Hematopoietic multipotent progenitor cell (in vitro differentiated cells): ENCODE measurements around the gene PREX1. TPM values are rescaled to one million over a fixed set of nuclear protein-coding genes. Genes with fewer than 3 reads are reported as not detected.

Source experiments
- DNase-seq, 3 donors: peaks; one replicate each; pipeline ENCODE4 v3.0.0-alpha.2; 2011 to 2015; ENCODE audit warnings: low read depth in 2 of 3, low spot score in 2 of 3
- total RNA-seq: library from RNA; depleted of rRNA; stranded (reverse); fragments of >200 nt; gene quantifications from one replicate; pipeline ENCODE4 v1.2.3, GENCODE V29; 2012

The PREX1 gene
- total RNA-seq, 1 donor = 92.6 TPM

DNA sequence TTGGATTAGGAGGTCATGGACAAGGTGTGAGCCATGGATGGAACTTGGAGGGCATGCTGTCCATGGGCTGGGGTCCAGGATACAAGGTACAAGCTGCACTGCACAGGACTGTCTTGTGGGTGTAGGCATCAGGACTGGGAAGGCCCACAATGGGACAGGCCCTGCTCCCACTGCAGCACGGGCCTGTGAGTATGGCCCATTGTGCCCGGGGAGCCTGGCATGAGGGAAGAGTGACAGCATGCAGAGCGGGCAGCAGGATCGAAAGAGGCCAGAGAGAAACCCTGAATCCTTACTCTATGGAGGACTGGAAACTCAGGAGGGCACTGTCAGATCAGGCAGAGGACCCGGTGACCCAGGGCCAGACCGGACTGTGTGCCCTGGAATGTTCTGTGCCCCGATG, 211.3 kb downstream of the PREX1 start:
- DNase-seq = no peak

GRCh38 chr20:48615871-48616270, 211.9 kb downstream of the PREX1 start:
- DNase-seq = no peak

DNA sequence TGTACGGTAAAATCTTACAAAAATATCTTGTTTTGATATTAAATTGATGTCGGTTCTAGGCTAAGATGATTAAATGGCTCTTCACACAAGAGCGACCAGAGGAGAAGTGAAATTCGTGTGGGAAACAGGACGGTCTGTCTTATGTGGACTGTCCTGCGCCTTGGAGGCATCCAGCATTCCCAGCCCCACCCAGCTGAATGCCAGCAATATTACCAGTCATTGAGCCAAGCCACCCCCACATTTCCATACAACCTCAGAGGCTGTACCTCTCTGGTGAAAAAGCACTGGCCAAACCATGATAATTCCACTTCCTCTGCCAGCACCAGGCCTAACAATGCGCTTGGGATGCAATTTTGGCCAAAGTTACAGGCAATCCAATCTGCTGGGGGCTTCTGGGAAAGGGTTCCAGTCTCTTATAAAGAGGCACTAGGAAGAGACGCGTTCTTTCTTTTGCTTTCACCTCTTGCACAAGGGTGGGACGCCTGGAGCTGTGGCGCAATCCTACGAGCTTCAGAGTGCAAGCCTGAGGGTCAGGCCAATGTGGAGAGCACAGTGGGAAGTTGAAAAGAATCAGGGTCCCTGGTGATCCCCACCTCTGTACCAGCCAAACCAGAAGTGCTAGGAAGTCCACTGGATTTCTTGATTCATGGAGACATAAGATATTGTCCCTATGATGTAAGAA, 213.1 kb downstream of the PREX1 start:
- DNase-seq = no peak

GRCh38 chr20:48613926-48614325, 213.9 kb downstream of the PREX1 start:
- no peak for DNase-seq

GRCh38 chr20:48612335-48612734, 215.5 kb downstream of the PREX1 start:
- no peak for DNase-seq

DNA sequence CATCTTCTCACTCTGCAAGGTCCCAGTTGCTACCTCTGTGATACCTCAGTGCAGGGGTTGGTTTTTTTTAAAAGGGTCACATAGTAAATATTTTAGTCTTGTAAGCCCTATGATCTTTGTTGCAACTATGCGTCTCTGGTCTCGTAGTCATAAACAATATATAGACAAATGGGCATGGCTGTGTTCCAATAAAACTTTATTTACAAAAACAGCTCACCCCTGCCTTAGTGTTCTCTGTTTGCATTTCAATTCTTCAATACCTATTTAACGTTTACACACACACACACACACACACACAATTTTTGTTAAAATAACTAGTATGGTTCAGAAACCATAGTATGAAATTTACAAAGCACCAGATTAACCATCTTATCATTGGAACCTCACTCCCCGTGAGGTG, 216.8 kb downstream of the PREX1 start:
- no peak for DNase-seq

- DNase-seq = no peak
Observed at GRCh38 chr20:48609491-48609978, 218.3 kb downstream of the PREX1 start.

- no peak for DNase-seq
Observed at GRCh38 chr20:48608756-48609155, 219.0 kb downstream of the PREX1 start.

DNA sequence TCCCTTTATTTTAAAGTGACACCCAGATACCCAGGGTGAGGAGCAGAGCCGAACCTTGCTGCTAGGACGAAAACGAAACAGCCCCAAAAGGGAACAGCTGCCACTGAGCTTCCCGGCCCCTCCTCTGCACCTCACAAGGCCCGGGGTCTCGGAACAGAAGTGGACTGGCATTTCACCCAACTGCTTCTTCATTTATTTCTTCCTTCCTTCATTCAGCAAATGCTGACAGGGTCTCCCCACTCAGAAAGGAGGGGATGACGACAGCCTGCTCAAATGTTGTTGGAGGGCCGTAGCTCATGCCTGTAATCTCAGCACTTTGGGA, 220.3 kb downstream of the PREX1 start:
- no peak for DNase-seq

DNA sequence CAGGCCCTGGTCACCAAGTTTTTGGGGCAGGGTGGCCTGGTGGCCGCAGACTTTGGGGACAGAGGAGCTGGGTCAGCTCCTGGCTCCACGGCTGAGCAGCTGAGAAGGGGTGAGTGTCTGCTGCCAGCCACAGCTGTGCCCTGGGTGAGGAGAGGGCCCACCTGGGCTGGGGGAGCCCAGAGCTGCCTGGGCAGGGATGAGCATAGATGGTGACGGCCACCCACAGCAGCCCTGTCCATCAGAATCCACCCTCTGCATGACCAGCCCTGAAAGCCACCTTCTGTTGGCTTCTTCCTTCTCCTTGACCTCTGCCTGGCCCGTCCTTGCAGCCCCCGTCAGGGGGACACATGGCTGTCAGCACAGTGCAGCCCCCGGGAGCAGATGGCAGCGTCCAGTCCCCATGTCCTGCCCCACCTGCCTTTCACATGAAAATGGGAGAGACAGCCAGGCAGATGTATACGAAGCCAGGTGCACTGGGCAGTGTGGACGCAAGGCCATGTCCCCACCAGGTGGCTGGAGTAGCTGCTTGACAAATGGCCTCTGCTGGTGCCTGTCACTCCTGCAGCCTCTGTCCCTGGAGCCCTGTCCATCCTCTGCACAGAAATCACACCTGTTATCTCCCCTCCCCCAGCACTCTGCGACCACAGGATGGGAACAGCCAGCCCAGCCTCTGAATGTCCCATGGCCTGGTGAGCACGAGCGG, 220.8 kb downstream of the PREX1 start:
- DNase-seq = no peak

- no peak for DNase-seq
Observed at GRCh38 chr20:48606172-48606840, 221.5 kb downstream of the PREX1 start.

- DNase-seq = no peak
Observed at GRCh38 chr20:48605364-48606171, 222.2 kb downstream of the PREX1 start.

- DNase-seq = no peak
Observed at GRCh38 chr20:48604936-48605335, 222.9 kb downstream of the PREX1 start.

GRCh38 chr20:48604426-48604825, 223.4 kb downstream of the PREX1 start:
- DNase-seq = no peak

- DNase-seq = no peak
Observed at GRCh38 chr20:48603819-48604405, 223.9 kb downstream of the PREX1 start.

DNA sequence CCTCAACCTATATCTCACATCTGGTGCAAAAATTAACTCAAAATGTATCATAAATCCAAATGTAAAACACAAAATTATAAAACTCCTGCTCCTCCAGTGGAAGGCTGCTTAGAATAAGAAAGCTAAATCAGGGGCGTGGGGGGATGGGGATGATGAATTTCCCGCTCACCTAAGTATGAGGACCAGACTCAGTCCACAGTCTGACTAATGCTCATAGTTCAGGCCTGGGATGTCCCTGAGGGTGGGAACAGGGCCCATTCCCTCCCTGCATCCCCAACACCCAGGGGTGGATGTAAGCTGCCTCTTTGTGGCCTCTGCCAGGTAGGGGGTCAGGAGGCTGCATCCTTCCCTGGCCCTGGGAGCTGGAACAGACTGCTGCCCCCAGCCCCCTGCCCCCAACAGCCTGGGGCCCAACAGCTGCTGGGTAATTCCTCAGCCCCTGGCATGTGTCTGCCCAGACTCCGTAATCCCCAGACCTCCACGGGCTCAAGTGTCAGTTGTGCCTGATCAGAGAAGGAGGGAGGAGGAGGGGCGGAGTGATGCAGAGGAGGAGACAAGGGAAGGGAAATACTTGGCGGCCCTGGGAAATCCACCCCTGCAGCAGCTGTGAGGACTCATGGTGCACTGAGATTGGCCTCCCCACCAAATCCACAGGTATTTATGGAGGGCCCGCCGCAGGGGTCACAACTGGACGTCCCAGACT, 224.5 kb downstream of the PREX1 start:
- DNase-seq = no peak

- DNase-seq = no peak
Observed at GRCh38 chr20:48601798-48602197, 226.0 kb downstream of the PREX1 start.

DNA sequence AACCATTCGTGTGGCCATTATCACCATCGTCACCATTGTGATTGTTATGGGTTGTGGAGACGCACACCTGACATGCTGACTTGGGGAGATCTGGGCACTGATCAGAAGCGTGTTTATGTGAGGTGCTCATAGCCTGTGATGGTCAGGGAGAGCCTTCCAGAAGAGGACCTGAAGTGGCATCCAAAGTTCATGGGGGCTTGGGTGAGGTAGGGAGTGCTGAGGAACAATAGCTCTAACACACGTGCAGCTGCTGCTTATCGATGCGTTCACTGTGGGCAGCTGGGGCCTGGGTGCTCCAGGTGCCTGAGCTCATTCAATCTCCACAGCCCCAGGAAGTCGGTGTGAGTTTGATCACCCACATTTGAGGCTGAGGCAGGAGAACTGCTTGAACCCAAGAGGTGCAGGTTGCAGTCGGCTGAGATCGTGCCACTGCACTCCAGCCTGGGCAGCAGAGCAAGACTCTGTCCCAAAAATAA, 227.3 kb downstream of the PREX1 start:
- DNase-seq = no peak

GRCh38 chr20:48599748-48600469, 227.9 kb downstream of the PREX1 start:
- DNase-seq = no peak
